Ureter (tissue), 1 donor: Measurements from ENCODE around the gene BCL2L1. TPM values are rescaled to one million over a fixed set of nuclear protein-coding genes. Genes with fewer than 3 reads are reported as not detected.
A peak's percentile ranks its signal among the peaks of the same experiment; 100 is the strongest.
"Not testable (repeated sequence)": the region's sequence is repeated elsewhere in the genome, so short reads cannot be mapped to it uniquely, and the experiment has no call there.

Source experiments
- DNase-seq: peaks from one replicate; pipeline ENCODE4 v3.0.0-alpha.2; 2020; ENCODE audit warnings: low spot score
- total RNA-seq: library from RNA; stranded (reverse); gene quantifications from one replicate; pipeline ENCODE4 v1.2.4, GENCODE V29; 2023
- donor health status: DM: yes; HTN: yes; CAD: no.

BCL2L1 gene
- 91.4 TPM for total RNA-seq

DNA sequence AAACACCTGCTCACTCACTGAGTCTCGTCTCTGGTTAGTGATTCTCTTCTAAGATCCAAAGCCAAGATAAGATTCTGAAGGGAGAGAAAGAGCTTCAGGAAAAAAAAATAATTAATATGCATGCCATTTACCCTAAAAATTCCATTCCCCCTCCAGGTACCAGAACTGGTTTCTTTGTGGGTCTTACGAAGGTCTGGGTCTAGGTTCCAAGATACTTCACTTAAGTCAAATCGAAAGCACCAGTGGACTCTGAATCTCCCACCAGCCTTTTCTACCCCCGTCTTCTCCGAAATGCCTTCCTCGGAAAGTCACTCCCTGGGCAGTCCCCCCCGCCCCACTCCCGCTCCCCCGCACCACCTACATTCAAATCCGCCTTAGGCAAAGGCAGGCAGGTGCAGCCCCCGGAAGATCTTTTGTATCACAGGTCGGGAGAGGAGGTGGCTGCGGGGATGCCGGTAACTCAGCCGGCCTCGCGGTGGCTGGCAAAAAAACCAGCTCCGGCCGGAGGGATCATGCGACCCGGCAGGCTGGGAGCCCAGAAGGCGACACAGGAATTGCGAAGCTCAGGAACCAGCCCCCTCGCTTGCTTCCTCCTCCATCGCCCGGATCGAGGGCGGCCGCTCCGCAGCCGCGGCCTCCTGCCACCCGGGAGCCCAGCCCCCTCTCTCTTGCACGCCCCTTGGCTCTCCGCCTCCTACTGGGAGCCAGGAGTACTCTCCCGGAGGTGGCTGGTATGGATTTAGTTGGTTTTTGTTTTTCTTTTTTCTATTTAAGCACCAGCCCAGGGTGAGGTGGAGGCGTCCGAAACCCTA is at the start of gene BCL2L1:
TSS of gene BCL2L1 (minus strand) at position 612 of the 812 bp plus-strand sequence. CDS start 650 bp downstream, outside the sequence.
- peak; percentile 90 for DNase-seq

DNA sequence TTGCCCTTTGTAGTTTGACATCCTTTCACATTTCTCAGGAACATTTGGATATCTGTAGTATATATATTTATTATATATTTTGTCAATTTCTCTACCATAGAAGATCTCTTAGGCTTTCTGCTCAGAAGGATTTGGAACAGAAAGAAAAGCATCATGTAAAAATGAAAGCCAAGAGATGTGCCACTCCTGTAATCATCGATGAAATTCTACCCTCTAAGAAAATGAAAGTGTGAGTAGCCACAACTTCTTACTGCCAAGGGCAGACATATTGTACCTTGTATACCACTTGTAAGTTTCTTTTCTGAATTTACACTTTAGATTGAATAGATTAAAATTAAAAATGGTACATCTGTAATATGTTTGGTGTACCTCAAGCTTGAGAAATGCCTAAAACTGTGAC is 47.6 kb upstream of the BCL2L1 start:
- DNase-seq = no peak

DNA sequence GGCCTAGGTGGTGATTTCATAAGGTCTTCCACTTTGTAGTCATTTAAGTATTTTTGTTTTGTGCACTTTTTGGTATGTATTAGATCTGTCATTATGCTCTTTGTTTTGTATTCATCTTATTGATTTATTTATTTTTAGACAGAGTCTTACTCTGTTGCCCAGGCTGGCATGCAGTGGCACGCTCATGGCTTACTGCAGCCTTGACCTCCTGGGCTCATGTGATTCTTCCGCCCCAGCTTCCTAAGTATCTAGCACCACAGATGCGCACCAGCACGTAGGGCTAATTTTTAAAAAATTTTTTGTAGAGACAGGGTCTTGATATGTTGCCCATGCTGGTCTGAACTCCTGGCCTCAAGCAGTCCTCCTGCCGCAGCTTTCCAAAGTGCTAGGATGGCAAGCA is 47.0 kb upstream of the BCL2L1 start:
- DNase-seq = no peak

DNA sequence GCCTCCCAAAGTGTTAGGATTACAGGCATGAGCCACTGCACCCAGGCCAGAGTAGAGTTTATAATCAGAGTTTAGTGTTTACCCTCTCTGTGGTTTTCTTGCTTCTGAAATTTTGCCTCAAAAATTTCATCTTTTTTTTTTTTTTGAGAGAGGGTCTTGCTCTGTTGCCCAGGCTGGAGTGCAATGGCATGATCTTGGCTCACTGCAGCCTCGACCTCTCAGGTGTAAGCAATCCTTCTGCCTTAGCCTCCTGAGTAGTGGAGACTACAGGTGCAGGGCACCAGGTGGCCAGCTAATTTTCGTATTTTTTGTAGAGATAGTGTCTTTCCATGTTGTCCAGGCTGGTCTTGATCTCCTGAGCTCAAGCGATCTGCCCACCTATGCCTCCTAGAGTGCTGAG is 45.1 kb upstream of the BCL2L1 start:
- DNase-seq = no peak

DNA sequence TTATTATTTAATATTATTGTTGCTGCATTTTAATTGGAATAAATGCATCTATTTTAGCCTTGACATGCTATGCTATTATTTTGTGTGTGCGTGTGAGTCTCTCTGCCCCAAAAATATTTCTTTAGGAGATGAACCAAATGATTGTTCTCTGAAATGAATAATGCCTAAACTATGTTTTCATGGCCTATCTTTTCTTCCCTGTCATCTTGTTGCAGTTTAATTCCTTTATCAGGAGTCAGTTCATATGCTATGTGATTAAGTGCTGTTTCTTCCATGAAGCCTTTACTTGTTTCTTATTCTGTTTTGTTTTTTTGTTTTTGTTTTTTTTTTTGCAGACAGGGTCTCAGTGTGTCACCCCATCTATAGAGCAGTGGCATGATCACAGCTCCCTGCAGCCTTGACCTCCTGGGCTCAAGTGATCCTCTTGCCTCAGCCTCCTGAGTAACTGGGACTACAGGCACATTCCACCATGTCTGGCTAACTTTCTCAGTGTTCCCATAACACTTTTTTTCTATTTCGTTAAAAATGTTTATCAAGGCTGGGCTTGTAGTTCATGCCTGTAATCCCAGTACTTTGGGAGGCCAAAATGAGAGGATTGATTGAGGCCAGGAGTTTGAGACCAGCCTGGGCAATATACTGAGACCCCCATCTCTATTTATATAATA is 42.1 kb upstream of the BCL2L1 start:
- no peak for DNase-seq

DNA sequence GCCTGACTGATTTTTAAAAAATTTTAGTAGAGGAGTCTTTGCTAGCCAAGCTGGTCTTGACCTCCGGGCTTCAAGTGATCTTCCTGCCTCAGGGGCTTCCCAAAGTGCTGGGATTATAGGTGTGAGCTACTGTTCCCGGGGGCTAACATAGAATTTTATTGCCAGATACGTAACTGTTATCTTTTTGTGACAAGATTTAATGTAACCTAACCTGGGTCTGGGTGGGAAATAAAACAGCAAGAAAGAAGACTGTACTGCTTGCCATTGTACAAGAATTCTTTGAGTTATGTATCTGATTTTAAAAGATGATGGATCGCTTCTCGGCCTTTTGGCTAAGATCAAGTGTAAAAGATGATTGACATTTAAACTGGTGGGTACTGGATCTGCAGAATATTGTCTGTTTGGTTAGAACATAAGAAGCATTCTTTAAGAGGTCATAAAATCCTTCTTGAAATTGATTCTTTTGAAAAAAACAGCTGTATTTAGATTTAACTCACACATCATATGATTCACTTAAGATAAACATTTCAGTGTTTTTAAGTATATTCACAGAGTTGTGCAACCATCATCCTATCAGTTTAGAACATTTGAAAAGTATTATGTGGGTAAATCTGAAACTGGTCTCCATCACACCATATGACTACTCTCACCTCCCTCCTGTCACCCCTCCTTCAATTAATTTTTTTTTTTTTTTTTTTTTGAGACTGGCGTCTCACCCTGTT is 38.0 kb upstream of the BCL2L1 start:
- DNase-seq = no peak

DNA sequence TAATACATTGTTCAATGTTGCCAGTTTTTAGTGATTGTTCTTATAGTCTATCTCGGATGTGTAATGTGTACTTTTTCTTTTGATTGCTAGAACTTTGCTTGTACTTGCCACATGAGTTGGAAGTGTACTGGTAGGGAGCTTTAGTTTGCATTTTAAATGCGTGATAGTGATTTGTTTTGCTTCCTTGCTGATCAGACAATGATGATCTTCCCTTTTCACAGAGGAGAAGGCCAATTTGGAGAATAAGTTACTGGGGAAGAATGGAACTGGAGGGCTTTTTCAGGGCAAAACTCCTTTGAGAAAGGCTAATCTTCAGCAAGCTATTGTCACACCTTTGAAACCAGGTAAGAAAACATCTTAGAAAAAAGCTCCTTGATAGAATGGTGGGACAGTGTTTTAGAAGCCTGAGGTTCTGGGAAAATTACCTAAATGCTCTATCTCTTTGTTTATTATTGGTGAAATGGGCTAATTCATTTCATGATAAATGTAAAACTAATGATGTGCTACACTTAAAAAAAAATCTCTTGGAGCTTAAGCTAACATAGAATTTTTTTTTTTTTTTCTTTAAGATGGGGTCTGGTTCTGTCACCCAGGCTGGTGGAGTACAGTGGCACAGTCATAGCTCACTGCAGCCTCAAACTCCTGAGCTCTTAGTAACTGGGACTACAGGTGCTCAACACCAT is 37.3 kb upstream of the BCL2L1 start:
- no peak for DNase-seq

DNA sequence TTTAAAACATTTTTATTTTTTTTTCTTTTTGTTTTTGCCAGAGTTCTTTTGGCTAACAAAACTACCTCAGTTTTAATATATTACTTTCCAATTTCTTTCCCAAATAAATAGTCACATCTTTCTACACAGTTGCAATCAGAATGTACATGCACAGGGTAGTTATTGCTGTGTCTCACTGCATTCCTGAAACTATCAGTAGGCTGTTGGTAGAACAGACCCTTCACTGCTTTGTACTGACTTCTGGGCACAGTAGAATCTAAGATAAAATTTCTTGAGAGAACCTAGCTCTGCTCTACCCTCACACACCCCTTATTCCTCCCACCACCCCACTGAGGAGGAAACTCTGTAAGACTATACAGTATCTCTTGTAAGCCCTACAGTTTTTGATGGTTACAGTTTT is 36.3 kb upstream of the BCL2L1 start:
- DNase-seq = no peak

DNA sequence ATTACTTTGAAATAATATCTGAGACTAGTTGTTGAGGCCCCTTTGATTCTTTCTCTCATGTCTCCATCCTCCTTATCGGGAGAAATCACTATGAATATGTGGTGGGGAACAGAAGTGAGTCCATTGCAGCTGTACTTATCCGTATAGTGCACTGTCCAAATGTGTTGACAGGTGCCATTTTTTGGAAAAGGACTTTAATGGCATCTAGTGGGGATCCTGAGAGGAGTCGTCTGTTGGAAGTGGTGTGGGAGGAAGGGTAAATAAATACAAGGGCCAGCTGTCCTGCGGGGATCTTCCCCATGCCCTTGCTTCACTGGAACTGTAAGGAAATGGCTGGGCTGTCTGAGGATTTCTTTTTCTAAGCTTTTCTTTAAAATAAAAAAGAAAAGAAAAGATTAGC is 35.9 kb upstream of the BCL2L1 start:
- no peak for DNase-seq

DNA sequence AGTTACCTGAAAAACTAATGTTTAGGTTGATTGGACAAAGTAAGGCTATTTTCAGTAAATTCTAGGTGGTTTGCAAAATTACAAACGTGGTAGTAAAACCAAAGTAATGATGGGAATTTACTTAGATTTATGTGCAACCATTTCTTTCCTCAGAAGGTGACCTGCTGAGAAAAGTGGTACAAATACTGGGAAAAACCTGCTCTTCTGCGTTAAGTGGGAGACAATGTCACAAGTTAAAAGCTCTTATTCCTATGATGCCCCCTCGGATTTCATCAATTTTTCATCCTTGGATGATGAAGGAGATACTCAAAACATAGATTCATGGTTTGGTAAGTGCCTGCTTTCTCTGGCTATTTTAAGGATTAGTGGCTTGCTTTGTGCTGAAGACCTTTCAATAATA is 34.6 kb upstream of the BCL2L1 start:
- DNase-seq = no peak

DNA sequence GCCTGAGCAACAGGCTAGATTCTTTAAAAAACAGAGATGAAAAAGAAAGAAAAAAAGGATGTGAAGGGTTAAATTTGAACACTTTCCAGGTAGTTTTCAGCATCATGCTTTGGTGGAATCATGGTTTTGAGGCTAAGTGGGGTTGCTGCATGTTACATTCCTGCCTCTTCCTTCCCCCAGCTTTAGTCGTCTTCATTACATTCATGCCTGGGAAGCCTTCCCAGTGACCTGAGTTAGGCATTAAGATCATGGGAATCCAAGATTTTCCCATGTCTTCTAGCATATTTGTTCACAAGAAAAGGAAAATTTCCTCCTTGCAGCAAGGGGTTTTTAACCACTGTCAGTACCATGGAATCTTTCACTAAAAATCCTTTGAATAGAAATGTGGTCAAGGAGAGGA is 28.5 kb upstream of the BCL2L1 start:
- DNase-seq = no peak

DNA sequence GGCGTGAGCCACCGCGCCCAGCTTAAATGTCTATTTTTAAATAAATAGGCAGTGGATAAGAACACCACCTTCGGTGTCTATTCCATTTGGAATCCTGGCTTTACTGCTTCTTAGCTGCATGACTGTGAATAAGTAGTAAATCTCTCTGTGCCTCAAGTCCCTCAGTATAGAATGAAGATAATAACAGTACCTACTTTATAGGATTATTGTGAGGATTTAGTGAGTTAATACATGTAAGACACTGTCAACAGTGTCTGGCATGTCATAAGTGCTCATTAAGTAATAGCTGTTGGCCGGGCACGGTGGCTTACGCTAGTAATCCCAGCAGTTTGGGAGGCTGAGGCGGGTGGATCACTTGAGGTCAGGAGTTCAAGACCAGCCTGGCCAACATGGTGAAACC is 26.6 kb upstream of the BCL2L1 start:
- no peak for DNase-seq

DNA sequence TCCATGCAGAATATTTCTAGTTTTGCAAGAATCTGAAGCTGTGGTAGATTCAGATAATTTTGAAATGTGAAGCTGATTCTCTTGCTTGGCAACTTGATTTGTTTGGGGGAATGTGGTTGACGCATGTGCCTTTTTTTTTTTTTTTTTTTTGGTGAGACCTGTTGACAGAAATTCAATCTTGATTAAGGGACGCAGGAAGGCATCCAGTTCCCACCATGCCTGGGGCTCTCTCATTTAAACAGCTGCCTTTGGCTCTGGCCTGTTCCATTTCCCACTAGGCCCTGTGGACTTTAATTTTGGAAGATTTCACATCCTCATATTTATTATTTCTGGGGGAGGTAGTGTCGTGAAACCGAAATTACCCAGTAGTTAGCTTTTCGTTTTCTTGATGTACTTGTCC is 25.0 kb upstream of the BCL2L1 start:
- DNase-seq = no peak

DNA sequence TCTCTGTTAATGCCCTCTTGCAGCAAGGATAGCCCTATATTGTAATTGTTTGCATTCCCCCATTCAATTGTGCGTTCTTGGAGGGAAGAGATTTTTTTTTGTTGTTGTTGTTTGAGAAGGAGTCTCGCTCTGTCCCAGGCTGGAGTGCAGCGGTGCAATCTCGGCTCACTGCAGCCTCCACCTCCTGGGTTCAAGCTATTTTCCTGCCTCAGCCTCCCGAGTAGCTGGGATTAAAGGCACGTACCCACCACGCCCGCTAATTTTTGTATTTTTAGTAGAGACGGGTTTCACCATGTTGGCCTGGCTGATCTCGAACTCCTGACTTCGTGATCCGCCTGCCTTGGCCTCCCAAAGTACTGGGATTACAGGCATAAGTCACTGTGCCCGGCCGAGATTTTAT is 24.4 kb upstream of the BCL2L1 start:
- DNase-seq = not testable (repeated sequence)

DNA sequence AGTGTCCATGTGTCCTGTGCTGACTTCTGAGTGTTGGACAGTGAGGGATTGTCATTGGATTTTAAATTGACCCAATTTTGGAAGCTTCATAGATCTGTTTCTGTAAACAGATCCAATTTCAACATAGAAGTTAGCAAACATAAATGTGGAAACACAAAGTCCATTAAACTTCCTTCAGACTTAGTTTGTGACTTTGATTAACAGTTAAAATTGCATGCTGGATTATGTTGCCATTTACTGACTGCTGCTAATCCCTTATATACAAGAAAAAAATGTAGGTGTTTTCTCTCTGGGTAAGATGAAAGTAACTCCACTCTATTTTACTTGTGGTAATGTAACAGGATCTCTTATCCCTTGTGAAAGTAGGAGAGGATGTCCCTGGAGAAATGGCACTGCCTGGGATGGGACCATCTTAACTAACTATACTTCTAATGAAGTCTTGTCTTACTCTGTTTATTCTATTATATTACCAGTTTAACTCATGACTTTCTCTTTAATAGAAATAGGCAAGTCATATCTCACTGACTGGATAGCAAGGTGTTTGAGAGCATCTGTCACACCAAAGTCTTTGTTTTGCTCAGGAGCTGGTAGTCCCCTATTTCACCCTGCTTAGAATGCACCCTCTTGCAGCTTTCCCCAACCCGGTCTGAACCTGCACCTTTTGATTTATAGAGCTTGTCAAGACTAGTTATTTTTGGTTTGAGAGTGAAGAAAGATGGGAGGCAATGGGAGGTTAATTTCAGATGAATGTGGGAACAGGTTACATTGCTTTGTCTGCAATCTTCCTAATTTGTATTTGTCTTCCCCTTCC is 23.6 kb upstream of the BCL2L1 start:
- no peak for DNase-seq

DNA sequence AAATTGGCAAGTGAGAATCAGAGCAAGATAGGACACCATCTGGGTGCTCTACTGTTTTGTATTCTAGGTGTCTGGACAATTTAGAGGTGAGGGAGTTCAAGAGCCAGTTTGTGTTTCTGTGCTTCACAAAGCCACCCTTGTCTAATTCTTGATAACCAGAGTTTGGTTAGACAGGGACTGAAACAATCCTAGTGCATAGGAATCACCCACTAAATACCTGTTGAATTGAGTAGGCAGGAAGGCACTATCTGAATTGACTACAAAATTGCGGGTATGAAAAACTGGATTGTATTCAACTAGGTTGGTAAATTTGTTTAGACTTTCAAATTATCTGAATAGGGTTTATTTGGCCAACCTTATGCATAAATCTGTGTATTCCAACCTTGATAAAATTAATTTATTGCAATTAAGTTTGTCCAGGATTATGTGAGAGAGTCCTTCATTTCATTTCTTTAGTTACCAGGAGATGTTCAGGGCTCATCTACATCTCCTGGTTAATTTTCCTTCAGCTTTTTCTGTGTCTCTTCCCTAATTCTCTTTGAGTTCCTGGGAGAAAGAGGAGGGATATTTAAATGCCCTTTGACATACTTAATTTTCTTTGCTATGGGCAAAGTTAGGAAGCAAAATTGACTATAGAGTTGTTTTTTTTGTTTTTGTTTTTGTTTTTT is 18.1 kb upstream of the BCL2L1 start:
- DNase-seq = no peak

DNA sequence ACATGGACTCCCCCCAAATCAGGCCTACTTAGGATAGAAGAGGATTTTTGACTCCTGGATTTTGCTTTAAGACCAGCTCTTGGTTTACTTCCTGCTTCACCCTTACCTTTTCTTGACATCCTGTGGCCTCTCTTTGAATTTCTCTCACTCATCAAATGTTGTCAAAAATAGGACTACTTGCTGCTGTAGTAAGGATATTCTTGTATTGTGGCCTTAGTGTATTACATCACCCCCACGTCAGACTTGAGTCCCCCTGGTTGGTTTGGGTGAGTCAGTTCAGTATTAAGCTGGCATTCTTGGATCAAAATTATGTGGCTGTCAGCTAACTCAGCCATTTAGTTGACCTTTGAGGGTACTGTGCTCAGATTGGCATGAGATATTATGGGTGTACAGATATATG is 17.5 kb upstream of the BCL2L1 start:
- no peak for DNase-seq

DNA sequence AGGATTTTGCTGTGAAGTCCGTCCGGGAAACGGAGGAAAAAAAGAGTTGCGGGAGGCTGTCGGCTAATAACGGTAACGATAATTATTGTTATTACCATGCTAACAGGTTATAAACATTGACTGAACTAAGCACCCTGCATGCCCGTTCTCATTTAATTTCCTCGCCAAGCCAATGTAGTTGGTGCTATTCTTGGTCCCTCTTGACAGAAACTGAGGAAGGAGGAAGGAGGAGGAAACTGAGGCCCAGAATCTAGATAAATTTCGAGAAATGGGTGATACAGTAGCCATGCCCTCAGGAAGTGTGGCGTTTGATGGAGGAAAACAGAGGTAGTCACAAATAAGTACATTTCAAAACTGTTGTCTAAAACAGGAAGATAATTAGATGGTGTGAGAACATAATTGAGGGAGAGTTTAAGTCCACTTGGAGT is 16.9 kb upstream of the BCL2L1 start:
- DNase-seq = no peak

DNA sequence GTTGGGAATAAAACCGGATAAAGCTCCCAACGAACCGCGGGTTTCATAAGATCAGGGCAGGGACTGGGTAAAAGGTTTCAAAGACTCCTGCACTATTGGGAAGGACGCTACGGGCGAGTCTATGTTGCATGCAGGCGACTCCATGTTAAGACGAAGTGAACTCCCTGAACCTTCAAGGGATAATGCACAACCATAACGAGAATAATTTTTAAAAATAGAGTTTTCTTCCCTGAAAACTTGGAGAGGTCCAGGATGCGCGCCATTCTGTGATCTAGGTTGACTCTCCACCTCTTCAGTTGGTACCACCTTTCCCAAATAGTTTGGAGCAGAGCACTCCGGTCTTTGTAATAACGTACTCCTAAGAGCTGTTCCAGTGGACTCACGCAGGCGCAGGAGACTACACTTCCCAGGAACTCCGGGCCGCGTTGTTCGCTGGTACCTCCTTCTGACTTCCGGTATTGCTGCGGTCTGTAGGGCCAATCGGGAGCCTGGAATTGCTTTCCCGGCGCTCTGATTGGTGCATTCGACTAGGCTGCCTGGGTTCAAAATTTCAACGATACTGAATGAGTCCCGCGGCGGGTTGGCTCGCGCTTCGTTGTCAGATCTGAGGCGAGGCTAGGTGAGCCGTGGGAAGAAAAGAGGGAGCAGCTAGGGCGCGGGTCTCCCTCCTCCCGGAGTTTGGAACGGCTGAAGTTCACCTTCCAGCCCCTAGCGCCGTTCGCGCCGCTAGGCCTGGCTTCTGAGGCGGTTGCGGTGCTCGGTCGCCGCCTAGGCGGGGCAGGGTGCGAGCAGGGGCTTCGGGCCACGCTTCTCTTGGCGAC is 16.3 kb upstream of the BCL2L1 start, which contains the start of gene TPX2:
TSS of gene TPX2 (plus strand) at position 562 of the 821 bp plus-strand sequence. CDS start 18,187 bp downstream, outside the sequence.
- DNase-seq = peak; percentile 95

DNA sequence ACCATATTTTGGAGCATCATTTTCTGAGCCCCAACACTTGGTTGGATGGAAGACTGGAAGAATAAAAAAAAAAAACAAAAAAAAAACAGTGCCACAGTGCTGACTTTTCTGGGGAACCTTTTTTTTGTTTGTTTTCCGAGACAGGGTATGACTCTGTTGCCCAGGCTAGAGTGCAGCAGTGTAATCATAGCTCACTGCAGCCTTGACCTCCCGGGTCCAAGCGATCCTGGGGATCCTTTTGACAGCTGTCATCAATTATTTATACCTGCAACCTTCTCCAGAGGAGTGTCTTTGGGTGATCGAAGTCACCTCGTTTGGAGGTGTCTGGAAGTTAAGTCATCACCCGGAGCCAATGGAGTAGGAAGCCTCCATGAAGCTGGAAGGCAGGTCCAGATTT is 8.7 kb upstream of the BCL2L1 start:
- no peak for DNase-seq
